22Rv1 (cell line): ENCODE measurements around the gene CA10.
A peak's percentile ranks its signal among the peaks of the same experiment; 100 is the strongest.

ENCODE experiments used
- H3K27ac ChIP-seq: fragments of 450-650 bp; 2 replicates; pipeline ENCODE4 v1.5.1; 2017
- CTCF ChIP-seq: fragments of 450-650 bp; IDR thresholded peaks from 2 replicates; pipeline ENCODE4 v1.5.1; 2017; ENCODE audit warnings: mild to moderate bottlenecking
- ZFX ChIP-seq: fragments of 450-650 bp; IDR thresholded peaks from 2 replicates; pipeline ENCODE4 v1.6.1; 2017; ENCODE audit warnings: antibody characterized with exemption, borderline replicate concordance

Gene CA10

GRCh38 chr17:51734976-51735375 lies 423.5 kb downstream of the CA10 start:
- H3K27ac ChIP-seq, result no peak overlapping the region
- TF ChIP-seq CTCF (no peak), ZFX (no peak)

- TF ChIP-seq CTCF (peak; percentile 74), ZFX (no peak)
These were observed 424.1 kb downstream of the CA10 start for GRCh38 chr17:51734462-51734861.

GRCh38 chr17:51733166-51733565 lies 425.3 kb downstream of the CA10 start:
- TF ChIP-seq CTCF (no peak), ZFX (no peak)
- H3K27ac ChIP-seq, result no peak overlapping the region

More at GRCh38 chr17:51734462-51734861, 424.1 kb downstream of the CA10 start:
- no peak overlapping the region for H3K27ac ChIP-seq

GRCh38 chr17:51731941-51732722 lies 426.4 kb downstream of the CA10 start:
- TF ChIP-seq CTCF (no peak), ZFX (no peak)
- no peak overlapping the region for H3K27ac ChIP-seq

- TF ChIP-seq CTCF (no peak), ZFX (no peak)
- H3K27ac ChIP-seq, result no peak overlapping the region
These were observed 428.0 kb downstream of the CA10 start for GRCh38 chr17:51730303-51731050.

GRCh38 chr17:51725185-51725584 lies 433.3 kb downstream of the CA10 start:
- TF ChIP-seq ZFX (no peak), CTCF (no peak)
- no peak overlapping the region for H3K27ac ChIP-seq

GRCh38 chr17:51724043-51724580 lies 434.4 kb downstream of the CA10 start:
- H3K27ac ChIP-seq, result no peak overlapping the region
- TF ChIP-seq CTCF (no peak), ZFX (no peak)
